ENCODE data around the gene RASSF6.
"Not testable (repeated sequence)": the region's sequence is repeated elsewhere in the genome, so short reads cannot be mapped to it uniquely, and the experiment has no call there.

RASSF6 gene, protein sequence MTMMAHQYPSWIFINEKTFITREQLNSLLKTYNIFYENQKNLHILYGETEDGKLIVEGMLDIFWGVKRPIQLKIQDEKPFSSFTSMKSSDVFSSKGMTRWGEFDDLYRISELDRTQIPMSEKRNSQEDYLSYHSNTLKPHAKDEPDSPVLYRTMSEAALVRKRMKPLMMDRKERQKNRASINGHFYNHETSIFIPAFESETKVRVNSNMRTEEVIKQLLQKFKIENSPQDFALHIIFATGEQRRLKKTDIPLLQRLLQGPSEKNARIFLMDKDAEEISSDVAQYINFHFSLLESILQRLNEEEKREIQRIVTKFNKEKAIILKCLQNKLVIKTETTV

GRCh38 chr4:73620115-73620792, at the start of gene RASSF6:
TSS of gene RASSF6 (minus strand) at chr4:73620436. CDS start at chr4:73611795, 8,641 bp downstream.
- no peak for DNase-seq

- DNase-seq: no peak
These were observed 49.4 kb upstream of the RASSF6 start for GRCh38 chr4:73669410-73670183.

GRCh38 chr4:73668782-73669201, 48.6 kb upstream of the RASSF6 start:
- no peak for DNase-seq

DNA sequence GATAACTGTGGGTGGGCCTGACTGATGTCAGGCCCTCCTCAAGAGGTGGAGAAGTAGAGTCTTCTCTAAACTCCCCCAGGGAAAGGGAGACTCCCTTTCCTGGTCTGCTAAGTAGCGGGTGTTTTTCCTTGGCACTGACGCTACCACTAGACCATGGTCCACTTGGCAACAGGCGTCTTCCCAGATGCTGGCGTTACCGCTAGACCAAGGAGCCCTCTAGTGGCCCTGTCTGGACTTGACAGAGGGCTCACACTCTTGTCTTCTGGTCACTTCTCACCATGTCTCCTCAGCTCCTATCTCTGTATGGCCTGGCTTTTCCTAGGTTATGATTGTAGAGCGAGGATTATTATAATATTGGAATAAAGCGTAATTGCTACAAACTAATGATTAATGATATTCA, 45.7 kb upstream of the RASSF6 start:
- not testable (repeated sequence) for DNase-seq

GRCh38 chr4:73664470-73664869, 44.2 kb upstream of the RASSF6 start:
- no peak for DNase-seq

DNA sequence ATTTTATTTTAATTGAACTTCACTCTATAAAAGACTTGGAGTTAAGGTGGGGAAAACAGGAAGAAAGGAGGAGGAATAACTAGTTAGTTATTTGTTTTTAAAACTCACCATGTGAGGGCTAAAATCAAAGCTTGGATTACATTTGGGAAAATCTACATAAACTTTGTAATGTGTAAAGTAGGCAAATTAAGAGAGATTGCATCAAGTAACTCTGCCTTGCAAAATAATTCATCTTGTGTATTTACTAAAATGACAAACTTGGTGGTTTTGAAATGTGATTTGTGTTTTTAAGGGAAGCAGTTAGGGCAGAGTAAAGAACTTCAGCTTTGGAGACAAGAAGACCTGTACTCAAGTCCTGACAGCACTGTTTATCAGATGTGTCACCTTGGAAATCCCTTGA, 43.3 kb upstream of the RASSF6 start:
- no peak for DNase-seq

DNA sequence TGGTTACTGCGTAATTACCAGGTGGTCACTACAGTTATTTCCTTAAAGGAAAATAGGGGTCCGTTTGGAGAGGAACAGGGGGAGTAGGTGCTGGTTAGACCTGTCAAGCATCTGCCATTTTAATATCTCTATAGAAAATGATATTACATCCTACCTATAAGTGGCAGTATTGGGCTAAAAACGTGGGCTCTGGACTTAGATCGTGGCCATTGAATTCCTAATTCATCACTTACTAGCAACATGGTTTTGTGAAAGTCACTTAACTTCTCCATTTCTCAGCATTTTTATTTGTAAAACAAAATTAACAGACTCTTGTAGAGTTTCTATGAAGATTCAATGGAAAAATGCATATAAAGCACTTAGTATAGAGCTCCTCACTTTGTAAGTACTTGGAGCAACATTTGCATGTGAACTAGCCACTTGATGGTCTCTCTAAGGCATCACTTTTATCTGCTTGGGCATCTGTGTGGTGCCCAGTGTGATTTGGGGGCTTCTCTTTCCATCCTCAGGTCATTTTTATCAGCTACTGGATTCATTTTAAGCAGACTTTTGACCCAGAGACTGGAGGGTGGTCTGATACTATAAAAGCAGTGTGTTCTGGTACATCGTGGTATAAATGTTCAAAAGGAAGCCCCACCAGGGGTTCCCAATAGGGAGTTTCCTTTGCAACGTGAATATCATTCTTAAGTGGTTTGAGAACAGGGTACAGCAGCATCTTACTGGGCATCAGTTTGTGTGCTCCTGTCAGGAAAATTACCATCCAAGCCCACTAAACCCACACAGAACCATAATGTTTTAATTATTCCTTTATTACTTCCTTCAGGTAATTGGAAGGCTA, 42.7 kb upstream of the RASSF6 start:
- DNase-seq: no peak

- no peak for DNase-seq
These were observed 41.4 kb upstream of the RASSF6 start for GRCh38 chr4:73661646-73662119.

DNA sequence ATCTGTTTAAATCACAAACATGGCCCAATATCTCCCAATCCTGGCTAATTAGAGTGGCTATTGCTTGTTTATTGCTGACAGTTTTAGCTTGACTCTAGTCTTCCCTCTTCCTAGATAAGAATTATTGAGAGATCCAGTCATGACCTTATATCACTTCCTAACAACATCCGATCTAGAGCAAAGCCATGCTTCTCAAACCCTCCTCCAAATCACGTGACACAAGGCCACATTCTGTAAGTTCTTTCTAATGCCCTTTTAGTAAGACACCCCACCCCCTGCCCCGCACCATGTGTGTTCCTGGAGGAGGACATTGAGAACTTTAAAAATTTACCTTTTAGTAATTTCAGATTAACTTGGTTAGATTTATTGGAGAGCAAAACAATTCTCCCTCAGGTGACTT, 40.6 kb upstream of the RASSF6 start:
- no peak for DNase-seq

DNA sequence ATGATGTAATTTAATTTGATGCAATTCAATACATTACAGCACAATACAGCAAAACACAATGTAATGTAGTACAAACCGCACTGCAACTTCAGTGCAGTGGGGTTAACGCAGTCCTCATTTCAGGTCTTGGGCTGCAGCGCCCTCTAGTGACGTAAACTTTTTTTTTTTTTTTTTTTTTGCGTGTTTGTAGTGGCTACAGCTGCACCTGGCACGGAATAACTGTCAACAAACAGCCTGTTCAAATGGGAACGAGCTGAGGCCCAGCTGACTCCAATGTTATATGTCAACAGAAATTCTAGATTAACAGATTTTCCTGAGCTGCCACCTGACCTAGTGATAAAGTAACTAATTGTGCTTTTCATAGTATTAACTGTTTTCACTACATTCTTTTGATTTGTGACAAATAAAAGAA, 33.5 kb upstream of the RASSF6 start:
- no peak for DNase-seq

DNA sequence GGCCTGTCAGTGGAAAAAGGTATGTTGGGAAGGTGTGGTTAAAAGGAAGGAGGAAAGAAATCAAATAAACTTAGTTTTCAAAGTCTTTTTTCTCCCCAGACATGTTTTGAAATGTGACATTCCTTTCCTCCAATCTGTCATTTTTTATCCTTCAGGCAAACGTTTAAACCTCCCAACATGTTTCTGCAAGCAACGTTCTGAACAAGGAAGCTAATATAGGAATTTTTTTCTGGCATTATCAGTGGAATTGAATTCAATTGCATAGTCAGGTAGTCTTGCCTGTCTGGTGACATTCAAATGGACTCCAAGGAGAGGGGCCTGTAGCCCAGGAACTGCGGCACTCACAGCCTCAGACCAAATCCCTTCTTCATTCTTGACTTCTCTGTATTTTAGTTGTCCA, 30.0 kb upstream of the RASSF6 start:
- DNase-seq: no peak

DNA sequence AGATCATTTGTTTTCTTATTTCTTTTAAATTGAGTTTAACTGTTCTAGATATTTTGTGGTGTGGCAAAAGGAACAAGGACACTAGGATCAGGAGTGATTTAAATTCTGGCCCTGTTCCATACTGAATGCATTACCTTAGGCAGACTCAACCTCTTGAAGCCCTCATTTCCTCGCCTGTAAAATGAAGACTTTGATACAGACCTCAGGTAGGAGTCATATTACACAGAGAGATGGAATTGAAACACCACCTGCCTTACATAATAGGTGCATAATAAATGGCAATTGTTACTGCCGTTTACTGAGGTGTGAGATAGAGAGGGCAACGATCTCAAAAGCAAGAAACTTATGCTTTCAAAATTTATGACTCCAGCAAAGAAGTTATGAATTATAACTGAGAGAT, 28.2 kb upstream of the RASSF6 start:
- no peak for DNase-seq

DNA sequence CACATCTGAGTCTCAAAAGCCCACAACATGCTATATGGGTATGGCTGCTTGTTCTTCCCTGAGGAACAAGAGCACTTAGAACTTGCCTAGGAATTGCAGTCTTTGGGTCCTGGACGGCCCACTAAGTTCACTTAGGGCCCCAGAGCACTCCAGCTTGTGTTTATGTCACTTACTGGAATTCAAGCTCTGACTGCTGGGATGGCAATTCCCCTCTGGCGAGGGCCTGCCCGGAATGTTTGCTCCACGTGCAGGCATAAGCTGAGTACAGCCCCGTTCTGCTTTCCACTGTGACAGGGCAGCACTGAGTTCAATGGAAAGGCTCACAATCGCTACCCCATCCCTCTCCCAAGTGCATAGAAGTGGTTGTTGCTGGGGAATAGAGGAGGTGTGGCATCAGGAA, 25.9 kb upstream of the RASSF6 start:
- no peak for DNase-seq

GRCh38 chr4:73631565-73632226, 11.5 kb upstream of the RASSF6 start:
- no peak for DNase-seq

DNA sequence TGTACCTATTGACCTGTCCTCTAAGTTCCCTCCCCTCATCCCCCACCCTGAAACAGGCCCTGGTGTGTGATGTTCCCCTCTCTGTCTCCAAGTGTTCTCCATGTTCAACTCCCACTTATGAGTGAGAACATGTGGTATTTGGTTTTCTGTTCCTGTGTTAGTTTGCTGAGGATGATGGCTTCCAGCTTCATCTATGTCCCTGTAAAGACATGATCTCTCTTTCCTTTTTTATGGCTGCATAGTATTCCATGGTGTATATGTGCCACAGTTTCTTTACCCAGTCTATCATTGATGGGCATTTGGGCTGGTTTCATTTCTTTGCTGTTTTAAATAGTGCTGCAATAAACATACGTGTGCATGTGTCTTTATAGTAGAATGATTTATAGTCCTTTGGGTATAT, 8.6 kb upstream of the RASSF6 start:
- not testable (repeated sequence) for DNase-seq

GRCh38 chr4:73621357-73621756, 1.1 kb upstream of the RASSF6 start:
- no peak for DNase-seq

DNA sequence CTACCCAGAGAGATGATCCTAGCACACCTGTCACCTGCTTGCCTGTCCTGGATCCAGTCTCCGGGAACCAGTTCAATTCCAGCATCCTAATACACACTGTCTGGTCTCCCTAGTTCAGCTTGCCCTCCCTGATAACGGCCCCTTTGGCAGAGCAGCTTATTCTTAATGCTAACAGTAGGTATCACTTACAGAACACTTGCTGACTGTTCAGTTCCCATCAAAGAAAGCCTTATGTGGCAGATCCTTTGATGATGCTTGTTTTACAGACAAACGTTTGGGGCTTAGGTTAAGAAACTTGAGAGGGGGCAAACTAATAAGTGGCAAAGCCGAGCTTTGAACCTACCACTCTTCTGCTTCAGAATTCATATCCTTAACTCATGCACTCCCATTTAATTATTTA, 890 bp downstream of the RASSF6 start:
- DNase-seq: no peak

DNA sequence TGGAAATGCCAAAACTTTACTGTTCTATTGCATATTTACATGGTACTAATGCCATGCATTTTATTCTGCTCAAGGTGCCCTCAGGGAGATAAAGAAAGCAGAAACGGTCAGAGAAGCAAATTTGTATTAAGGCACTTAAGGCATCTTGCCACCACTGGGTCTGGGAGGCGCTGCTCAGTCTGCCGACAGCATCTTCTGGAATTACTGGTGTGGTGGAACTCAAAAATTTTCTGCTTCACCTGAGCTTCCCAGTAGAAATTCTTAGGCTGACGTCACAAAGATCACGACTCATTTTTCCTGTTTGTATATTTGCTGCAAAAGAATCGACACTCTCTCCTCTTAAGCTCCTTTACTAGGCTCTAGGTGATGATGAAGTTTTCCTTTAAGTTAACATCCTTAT, 3.0 kb downstream of the RASSF6 start:
- no peak for DNase-seq

DNA sequence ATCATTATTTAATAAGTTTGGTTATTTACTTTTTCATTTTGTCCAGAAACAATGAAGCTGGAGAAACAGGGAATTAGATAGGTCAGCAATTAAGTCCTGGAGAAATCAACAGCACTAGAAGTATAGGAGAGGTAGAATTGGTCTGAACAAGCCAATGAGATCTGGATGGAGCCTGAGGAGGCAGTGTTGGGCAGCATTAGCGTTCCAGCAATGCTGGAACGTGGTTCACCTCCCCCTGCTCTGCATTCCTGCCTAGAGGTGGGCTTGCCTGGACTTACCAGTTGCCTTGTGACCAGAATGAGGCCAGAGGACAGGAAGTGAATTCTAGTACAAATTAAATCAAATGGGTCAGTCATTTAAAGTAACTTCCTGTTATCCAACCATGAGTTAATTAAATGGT, 4.6 kb downstream of the RASSF6 start:
- no peak for DNase-seq

GRCh38 chr4:73614311-73614867, 5.8 kb downstream of the RASSF6 start:
- DNase-seq: no peak

DNA sequence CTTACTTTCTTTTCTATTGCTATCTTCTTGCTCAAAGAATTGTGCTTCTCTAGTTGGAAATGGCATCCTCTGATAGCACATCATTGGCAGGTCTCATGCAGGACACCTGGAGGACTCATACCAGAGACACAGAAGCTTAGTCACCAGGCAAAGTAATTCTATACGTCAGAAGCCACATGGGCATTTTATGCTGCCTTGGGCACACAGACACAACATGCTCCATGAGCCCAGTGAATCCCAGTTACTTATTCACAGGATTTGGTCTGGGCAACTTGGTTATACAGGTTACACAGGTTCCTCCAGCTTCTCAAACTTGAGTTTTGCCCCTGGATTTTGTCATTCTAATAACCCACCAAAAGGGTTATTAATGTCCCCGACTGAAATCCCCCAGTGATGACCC, 7.1 kb downstream of the RASSF6 start:
- no peak for DNase-seq

GRCh38 chr4:73612032-73612431, 8.2 kb downstream of the RASSF6 start:
- DNase-seq: no peak

Data from NCI-H2227 treated with DMSO at 0.1 percent for 48 hours (cell line).